ENCODE measurements around the gene MTMR3.

GRCh38 chr22:30062950-30063349 lies 180.0 kb downstream of the MTMR3 start:
- no peak for TF ChIP-seq CTCF (IDR thresholded peaks at IDR 0.05)
- TF ChIP-seq POLR2A (IDR thresholded peaks at IDR 0.05), result no peak

Data from adrenal gland (tissue), 5 donors.